Measurements from ENCODE around the gene MARCHF10. TPM values are rescaled to one million over a fixed set of nuclear protein-coding genes. Genes with fewer than 3 reads are reported as not detected.

The MARCHF10 gene
- total RNA-seq, 2 experiments from 2014 or later: not detected

DNA sequence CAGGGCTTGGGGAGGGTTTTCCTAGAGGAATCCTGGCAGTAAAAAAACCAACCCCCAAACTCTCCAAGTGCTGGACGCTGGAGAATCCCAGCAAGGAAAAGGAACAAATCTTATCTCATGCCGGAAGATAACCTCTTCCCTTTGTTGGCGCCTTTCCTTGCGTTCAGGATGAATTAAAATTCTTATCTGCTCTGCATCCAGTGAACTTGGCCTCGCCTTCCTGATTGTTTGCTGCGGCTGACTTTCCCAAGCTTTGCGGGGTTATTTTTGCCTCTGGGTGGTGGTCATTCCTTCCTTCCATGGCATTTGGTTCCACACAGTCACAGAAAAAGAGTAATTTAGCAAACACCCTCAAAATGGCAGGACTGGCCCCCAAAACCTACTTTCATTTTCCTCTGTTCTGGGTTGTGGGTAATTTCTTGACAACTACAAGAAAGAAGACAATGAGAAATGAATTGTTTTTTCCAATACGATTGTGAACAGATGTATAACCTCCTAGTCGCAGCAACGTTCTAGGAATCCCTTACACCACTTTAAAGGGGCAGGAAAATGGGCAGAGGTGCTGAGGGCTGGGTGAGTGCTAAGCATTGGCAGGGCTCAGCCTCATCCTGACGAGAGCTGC lies 102.8 kb downstream of the MARCHF10 start:
- intact Hi-C loops (cut with micrococcal nuclease; ENCODE audit: unreplicated experiment): no loop called here
- H3K27ac ChIP-seq (ENCODE audit: low read depth, low read length, poor library complexity, severe bottlenecking): no peak overlapping the region
- no peak overlapping the region for H2AFZ ChIP-seq (ENCODE audit: low read length)
- H3K9me3 ChIP-seq (ENCODE audit: low read length): no peaks in the 10 kb centered on the region
- no peaks in the 10 kb centered on the region for H3K4me1 ChIP-seq (ENCODE audit: insufficient read depth, low read length, poor library complexity, severe bottlenecking)
- no peaks in the 10 kb centered on the region for H3K79me2 ChIP-seq (ENCODE audit: insufficient read depth, low read depth, low read length)
- DNase-seq (ENCODE audit: low spot score): no peak
- no TSS peak for BruUV-seq (replicated peaks)
- H4K20me1 ChIP-seq (ENCODE audit: insufficient read depth, low read length): no peaks in the 10 kb centered on the region
- TF ChIP-seq, protein P1, sequence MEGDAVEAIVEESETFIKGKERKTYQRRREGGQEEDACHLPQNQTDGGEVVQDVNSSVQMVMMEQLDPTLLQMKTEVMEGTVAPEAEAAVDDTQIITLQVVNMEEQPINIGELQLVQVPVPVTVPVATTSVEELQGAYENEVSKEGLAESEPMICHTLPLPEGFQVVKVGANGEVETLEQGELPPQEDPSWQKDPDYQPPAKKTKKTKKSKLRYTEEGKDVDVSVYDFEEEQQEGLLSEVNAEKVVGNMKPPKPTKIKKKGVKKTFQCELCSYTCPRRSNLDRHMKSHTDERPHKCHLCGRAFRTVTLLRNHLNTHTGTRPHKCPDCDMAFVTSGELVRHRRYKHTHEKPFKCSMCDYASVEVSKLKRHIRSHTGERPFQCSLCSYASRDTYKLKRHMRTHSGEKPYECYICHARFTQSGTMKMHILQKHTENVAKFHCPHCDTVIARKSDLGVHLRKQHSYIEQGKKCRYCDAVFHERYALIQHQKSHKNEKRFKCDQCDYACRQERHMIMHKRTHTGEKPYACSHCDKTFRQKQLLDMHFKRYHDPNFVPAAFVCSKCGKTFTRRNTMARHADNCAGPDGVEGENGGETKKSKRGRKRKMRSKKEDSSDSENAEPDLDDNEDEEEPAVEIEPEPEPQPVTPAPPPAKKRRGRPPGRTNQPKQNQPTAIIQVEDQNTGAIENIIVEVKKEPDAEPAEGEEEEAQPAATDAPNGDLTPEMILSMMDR (conservative IDR thresholded peaks at IDR 0.05; ENCODE audit: low read length): no peak
- no peak for TF ChIP-seq EZH2phosphoT487 (IDR thresholded peaks at IDR 0.05; ENCODE audit: borderline replicate concordance, low read depth, low read length)
- H3K9me2 ChIP-seq (ENCODE audit: insufficient read depth, low read length): no peaks in the 10 kb centered on the region
- no peak overlapping the region for H3K4me3 ChIP-seq (ENCODE audit: low read depth, low read length, poor library complexity, severe bottlenecking)
- ChIA-PET CTCF (ENCODE audit: unreplicated experiment) (no interaction called here), POLR2A (no interaction called here)
- H3K36me3 ChIP-seq (ENCODE audit: insufficient read depth, low read length): no peaks in the 10 kb centered on the region
- H3K4me2 ChIP-seq (ENCODE audit: low read length): no peak overlapping the region

DNA sequence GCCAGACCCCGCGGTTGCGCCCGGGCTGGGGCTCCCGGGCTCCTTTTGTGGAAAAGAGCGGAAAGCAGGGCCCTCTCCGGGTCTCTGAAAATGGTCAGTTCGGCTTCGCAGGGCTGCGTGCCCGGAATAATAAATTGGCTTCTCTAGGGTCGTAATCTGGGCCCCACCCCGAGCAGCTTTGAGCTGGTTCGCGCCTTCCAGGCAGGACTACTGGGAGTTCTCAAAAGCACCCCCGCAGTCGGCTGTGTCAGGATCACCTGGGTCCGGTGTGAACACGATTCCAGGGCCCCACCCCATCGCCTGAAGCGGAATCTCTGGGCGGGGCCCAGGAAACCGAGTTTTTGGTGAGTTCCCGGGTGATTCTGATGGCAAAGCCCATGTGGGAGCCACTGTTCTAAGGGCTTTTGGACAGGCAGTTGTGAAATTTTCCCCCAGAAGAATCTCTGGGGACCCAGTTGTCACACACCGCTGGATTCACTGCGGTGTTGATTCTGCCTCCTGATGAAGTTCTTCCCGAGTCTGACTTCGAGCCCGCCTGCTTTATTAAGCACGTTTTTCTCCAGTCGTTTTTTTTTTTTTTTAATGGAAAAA lies 103.6 kb downstream of the MARCHF10 start:
- Histone ChIP-seq H3K27ac (ENCODE audit: low read depth, low read length, poor library complexity, severe bottlenecking) (no peak overlapping the region), H3K36me3 (ENCODE audit: insufficient read depth, low read length) (no peaks in the 10 kb centered on the region), H3K4me1 (ENCODE audit: insufficient read depth, low read length, poor library complexity, severe bottlenecking) (no peaks in the 10 kb centered on the region), H3K9me2 (ENCODE audit: insufficient read depth, low read length) (no peaks in the 10 kb centered on the region), H4K20me1 (ENCODE audit: insufficient read depth, low read length) (no peaks in the 10 kb centered on the region), H3K9me3 (ENCODE audit: low read length) (no peaks in the 10 kb centered on the region), H2AFZ (ENCODE audit: low read length) (no peak overlapping the region), H3K79me2 (ENCODE audit: insufficient read depth, low read depth, low read length) (no peaks in the 10 kb centered on the region), H3K4me2 (ENCODE audit: low read length) (peak overlapping the region; percentile 32; the same call in 1 of the 2 replicates), H3K4me3 (ENCODE audit: low read depth, low read length, poor library complexity, severe bottlenecking) (peak overlapping the region; percentile 29)
- intact Hi-C loops (cut with micrococcal nuclease; ENCODE audit: unreplicated experiment): no loop called here
- ChIA-PET POLR2A (no interaction called here), CTCF (ENCODE audit: unreplicated experiment) (no interaction called here)
- no peak for DNase-seq (ENCODE audit: low spot score)
- no TSS peak for BruUV-seq (replicated peaks)
- TF ChIP-seq EZH2phosphoT487 (IDR thresholded peaks at IDR 0.05; ENCODE audit: borderline replicate concordance, low read depth, low read length): no peak
- TF ChIP-seq, protein P1 (conservative IDR thresholded peaks at IDR 0.05; ENCODE audit: low read length): no peak

DNA sequence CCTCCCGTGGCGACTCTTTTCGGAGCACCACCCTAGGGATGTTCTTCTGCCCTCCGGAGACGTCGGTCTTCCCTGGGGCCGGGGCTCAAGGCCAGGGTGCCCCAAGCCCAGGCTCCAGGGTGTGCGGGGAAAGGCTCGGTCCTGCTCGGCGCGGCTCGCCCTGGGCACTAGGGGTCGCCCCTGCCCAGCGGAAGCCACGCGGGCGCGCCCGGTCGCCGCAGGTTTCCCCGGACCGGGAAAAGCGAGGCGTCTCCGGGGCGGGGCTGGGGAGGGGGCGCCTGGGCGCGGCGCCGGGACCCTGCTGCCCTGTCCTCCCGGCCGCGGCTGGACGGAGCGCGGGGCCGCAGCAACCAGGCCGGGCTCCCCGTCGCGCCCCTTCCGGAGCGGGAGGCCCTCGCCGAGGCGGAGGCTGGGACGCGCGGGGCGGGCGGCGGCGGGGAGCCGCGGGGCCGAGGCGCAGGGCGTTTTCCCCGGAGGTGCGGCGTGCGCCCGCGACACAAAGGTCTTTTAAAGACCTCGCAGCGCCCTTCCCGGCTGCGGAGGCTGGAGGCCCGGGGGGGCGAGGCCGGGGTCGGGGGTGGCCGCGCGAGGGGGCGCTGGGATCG lies 104.2 kb downstream of the MARCHF10 start:
- no peaks in the 10 kb centered on the region for H3K9me2 ChIP-seq (ENCODE audit: insufficient read depth, low read length)
- H3K36me3 ChIP-seq (ENCODE audit: insufficient read depth, low read length): no peaks in the 10 kb centered on the region
- H3K4me3 ChIP-seq (ENCODE audit: low read depth, low read length, poor library complexity, severe bottlenecking): peak overlapping the region; percentile 29
- H2AFZ ChIP-seq (ENCODE audit: low read length): no peak overlapping the region
- no peaks in the 10 kb centered on the region for H3K4me1 ChIP-seq (ENCODE audit: insufficient read depth, low read length, poor library complexity, severe bottlenecking)
- H3K4me2 ChIP-seq (ENCODE audit: low read length): peak overlapping the region; percentile 32
- no TSS peak for BruUV-seq (replicated peaks)
- CTCF ChIA-PET (ENCODE audit: unreplicated experiment): no interaction called here
- no peaks in the 10 kb centered on the region for H3K79me2 ChIP-seq (ENCODE audit: insufficient read depth, low read depth, low read length)
- TF ChIP-seq, protein P1 (conservative IDR thresholded peaks at IDR 0.05; ENCODE audit: low read length): peak; percentile 70
- TF ChIP-seq EZH2phosphoT487 (IDR thresholded peaks at IDR 0.05; ENCODE audit: borderline replicate concordance, low read depth, low read length): no peak
- H4K20me1 ChIP-seq (ENCODE audit: insufficient read depth, low read length): no peaks in the 10 kb centered on the region
- no peaks in the 10 kb centered on the region for H3K9me3 ChIP-seq (ENCODE audit: low read length)
- POLR2A ChIA-PET: no interaction called here
- DNase-seq (ENCODE audit: low spot score): peak; percentile 51
- intact Hi-C loops (cut with micrococcal nuclease; ENCODE audit: unreplicated experiment): loop anchor here (2.0 kb wide), 1 partner anchor 265 kb away; no protein-coding TSS in a partner anchor
- no peak overlapping the region for H3K27ac ChIP-seq (ENCODE audit: low read depth, low read length, poor library complexity, severe bottlenecking)
